NB4 (cell line): ENCODE measurements around the gene KCNJ12.
"Not testable (repeated sequence)": the region's sequence is repeated elsewhere in the genome, so short reads cannot be mapped to it uniquely, and the experiment has no call there.

ENCODE experiments used
- CTCF ChIP-seq: IDR thresholded peaks from one replicate; pipeline ENCODE4 v1.5.1; 2012; ENCODE audit warnings: low read depth, low read length
- POLR2A ChIP-seq: IDR thresholded peaks from 2 replicates; pipeline ENCODE4 v1.6.1; 2011; ENCODE audit warnings: mild to moderate bottlenecking; ENCODE audit not compliant: insufficient read length; ENCODE audit errors: extremely low read depth

GRCh38 chr17:21346107-21346506 lies 30.1 kb upstream of the KCNJ12 start:
- TF ChIP-seq CTCF, POLR2A: not testable (repeated sequence)
